Stimulated activated CD4-positive, alpha-beta T cell treated with anti-CD3 and anti-CD28 coated beads, Interleukin-1b, Interleukin-23, amount 100 ng/mL, for 1 hour (primary cell): ENCODE measurements around the gene OR8H1.

Experiments
- DNase-seq, 2 donors: peaks; one replicate each; pipeline ENCODE4 v3.0.0-alpha.2; 2020; ENCODE audit warnings: low read depth in 2 of 2

The OR8H1 gene, protein sequence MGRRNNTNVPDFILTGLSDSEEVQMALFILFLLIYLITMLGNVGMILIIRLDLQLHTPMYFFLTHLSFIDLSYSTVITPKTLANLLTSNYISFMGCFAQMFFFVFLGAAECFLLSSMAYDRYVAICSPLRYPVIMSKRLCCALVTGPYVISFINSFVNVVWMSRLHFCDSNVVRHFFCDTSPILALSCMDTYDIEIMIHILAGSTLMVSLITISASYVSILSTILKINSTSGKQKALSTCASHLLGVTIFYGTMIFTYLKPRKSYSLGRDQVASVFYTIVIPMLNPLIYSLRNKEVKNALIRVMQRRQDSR

DNA sequence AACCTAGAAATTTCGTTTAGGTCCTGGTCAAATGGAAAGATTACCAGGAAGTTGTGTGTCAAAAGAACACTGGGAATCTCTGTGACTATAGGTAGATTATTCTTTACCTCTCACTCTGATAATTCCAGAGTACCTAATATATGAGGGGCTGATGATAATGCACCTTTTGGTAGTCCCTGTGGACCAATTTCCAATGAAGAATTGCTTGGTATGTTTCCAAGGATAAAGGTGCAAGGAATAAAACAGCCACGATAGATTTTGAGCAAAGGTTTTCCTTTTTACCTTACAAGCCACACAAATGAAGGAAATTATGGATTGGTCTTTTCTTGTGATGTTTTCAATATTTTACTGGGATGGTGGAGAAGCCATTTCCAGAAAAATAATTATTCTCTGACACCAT lies at the start of gene OR8H1:
Gene OR8H1, minus strand, starts transcription at position 101 of the 400 bp plus-strand sequence. CDS start 1,192 bp downstream, outside the sequence.
- DNase-seq: no peak

DNA sequence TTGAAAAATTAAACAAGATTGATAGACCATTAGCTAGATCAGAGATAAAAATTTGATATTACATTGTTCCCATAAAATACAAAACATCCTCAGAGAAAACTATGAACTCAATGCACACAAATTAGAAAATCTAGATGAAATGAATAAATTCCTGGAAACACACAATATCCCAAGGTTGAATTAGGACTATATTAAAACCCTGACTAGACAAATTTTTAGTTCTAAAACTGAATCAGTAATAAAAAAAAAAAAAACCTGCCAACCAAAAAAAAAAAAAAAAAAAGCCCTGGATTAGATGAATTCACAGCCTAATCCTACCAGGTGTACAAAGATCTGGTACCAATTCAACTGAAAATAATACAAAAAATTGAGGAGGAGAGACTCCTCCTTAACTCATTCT lies 48.2 kb upstream of the OR8H1 start:
- DNase-seq: no peak

DNA sequence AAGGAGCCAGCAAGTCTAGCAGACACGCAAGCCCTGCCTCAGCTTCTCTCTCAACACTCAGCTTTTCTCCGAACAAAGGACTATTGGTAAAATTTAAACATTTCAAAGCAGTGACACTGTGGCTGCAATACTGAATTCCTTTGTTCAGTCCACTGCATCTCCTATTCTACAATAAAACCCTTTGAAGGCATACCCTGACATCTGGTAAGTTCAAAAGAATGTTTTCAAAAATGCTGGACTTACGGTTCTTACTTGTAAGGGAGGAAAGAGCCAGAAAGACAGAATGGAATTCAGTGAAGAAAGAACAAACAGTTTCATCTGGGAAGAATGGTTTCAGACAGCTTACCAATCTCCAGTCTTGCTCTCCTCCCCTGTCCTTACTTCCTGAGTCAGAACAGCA lies 41.1 kb upstream of the OR8H1 start:
- DNase-seq: no peak

DNA sequence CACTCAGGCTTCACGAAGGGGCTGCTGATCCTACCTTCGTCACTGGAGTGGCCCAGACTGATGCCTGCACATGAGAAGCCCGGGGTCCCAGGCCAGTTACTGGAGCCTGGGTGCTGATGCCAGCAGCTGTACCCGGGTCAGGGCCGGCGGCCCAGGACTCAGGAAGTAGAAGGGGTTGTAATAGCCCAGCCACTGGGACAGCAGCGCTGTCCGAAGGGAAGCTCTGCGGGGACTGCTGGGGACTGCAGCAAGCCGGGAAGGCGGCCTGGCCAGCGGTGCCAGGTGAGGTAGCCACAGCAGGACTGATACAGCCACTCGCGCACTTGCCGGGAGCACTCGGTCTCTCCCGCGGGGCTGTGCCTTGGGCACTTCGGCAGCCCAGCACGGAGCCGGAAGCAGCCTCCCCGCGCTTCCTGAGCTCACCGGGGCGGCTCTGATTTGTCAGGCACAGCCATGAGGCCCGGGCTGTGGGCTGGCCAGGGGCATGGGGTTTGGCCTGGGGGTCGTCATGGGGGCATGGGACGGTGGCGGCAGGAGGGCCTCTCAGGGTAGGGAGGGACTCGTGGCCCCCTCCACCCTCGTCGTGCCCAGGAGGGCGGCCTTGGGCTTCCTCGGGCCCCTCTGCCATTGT lies 39.9 kb upstream of the OR8H1 start:
- DNase-seq: no peak

DNA sequence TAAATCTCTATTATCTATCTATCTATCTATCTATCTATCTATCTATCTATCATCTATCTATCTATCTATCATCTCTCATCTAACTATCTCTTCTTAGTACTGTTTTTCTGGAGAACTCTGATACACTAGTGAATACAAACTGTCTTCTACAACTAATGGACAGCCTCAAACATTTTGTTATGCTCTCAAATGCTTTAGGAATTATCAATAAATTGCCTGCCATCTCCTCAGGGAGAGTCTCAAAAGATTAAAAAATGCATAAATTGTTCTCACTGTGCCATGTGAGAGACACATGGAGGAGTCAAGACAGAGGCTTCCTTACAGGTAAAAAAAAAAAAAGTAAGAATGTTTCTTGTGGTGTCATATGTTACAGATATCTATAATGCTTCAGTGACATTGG lies 22.8 kb upstream of the OR8H1 start, which contains the start of gene OR8K3:
Gene OR8K3, plus strand, starts transcription at position 301 of the 400 bp plus-strand sequence. CDS start 3,163 bp downstream, outside the sequence.
- no peak for DNase-seq

DNA sequence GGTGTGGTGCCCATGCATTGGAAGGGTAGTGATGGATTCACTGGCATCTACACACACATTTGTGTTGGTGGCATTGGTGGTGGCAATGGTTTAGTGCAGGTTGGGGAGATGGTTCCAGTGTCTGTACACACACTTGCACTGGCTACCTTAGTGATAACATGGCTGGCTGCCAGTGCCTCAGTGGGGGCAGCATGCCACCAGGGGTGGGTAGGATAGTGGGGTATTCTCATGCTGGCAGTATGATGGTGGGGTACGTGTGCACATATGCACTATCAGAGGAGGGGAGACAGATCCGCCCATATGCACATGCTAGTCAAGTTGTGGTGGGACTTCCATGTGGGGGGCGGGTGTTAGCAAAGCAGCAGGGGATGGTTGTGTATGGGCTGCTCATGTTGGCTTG lies 15.8 kb upstream of the OR8H1 start:
- no peak for DNase-seq

DNA sequence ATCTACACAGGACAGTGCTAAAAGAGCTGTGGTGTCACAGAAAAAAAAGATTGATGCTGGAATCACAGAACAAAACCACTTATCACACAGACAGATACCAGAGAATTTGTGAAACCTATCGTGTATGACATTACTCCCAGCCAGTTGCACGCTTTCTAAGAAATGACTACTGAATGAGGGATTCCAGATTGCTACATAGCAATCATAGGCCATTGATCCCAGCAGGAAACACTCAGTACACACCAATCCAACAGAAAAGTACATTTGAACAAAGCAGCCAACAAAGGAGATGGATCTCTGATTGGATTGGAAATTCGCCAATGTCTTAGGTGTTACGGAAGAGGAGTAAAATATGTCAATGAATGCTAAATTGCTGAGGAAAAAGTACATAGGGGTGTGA lies 4.8 kb upstream of the OR8H1 start:
- DNase-seq: no peak

DNA sequence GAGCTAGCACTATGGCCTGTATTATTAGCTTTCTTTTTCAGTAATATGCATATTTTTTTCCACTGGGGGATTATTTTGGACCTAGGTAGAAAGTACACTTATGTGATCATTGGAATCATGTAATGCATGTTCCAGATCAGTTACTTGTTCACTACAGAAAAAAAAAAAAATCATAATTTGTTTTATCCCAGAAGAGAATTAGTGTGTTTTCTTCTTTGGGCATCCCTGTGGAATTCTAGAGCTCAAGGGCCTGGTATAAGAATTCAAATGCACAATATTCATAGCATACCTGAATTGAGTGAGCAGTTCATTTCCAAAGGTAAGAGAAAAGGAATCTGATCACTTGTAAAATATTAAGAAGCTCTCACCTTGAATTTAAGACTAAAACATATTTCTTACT lies 18.2 kb downstream of the OR8H1 start, which contains the start of gene OR5T1:
Gene OR5T1, plus strand, starts transcription at position 301 of the 400 bp plus-strand sequence. CDS start 1,485 bp downstream, outside the sequence.
- DNase-seq: no peak

DNA sequence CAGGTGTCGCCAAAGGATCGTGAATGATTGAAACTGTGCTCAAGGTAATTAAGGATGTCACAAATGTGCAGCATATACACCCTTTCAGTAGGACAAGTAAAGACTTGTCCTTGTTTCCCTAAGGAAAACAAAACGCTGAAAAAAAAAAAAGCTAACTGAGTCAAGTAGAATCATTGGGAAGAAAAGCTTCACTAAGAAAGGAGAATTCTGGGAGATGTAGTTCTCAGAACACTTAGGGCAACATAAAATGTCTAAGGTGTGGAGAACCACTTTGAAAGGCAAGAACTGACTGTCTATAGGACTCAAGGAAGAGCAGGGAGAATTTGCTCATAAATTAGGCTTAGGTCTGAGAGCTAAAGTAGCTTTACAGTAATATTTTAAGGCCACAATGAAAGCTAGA lies 21.0 kb downstream of the OR8H1 start:
- no peak for DNase-seq

DNA sequence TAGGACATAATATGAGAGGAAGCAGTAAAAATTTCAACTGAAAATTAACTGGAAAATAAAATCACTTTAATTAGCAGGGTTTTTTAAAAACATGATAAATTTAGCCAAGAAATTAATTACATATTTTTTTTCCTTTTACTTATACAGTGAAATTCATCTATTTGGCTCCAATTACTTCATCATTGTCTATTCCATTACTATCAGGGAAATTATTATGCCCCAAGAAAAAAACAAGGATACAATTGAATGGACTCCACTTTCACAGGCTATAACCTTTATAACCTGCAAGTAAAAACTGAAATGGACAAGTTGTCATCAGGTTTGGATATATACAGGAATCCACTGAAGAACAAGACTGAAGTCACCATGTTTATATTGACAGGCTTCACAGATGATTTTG lies 40.1 kb downstream of the OR8H1 start, which contains the start of gene OR5T3:
Gene OR5T3, plus strand, starts transcription at position 301 of the 400 bp plus-strand sequence. Its CDS starts 0 bp downstream, at position 301.
- no peak for DNase-seq
